GM18909 (cell line): ENCODE measurements around the gene LRP8.

Experiments used
- ATAC-seq: cut with Tn5 transposase; IDR thresholded peaks from one replicate; pipeline ENCODE4 v1.9.1; 2021; ENCODE audit warnings: mild to moderate bottlenecking; ENCODE audit not compliant: unreplicated experiment, poor library complexity

The LRP8 gene

DNA sequence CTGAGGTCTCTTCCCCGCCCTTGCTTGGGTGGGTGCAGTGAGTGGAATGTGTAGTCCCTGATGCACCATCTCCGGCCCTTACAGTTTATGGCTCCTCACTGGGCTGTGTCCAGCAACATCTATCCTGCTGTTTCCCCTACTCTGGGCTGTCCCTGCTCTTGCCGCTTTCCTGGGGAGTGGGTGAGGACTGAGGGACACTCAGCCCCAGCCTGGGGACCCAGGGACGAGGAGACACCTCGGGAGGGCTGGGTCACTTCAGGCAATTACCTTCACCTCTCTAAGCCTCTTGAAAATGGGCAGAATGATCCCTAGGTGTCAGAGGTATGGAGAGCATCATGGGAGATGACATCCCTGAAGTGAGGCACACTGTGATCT is 13.6 kb upstream of the LRP8 start:
- no peak for ATAC-seq

DNA sequence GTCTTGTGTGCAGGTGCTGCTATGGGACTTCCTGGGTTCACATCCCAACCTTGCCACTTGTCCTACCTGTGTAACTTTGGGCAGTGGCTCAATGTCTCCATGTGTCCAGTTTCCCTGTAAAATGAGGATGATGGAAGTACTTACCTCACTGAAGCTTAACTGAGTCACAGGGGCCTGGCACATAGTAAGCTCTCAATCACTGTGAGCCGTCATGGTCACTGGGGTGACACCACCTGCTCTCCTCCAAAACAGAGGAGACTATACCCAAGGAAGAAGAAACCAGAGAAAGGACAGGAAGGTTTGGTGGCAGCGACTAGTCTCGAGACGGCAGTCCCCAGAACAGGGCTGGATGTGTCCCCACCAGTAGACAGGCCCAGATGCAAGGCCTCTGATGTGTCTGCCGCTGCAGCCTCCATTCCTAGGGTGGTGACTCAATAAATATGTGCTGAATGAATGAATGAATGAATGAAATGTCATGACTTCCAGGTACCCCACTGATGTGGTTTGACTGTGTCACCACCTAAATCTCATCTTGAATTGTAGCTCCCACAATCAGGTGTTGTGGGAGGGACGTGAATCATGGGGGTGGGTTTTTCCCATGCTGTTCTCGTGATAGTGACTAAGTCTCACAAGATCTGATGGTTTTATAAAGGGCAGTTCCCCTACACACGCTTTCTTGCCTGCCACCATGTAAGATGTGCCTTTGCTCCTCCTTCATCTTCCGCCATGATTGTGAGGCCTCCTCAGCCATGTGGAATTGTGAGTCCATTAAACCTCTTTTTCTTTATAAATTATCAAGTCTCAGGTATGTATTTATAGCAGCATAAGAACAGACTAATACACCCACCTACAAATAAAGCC is 13.0 kb upstream of the LRP8 start:
- no peak for ATAC-seq

DNA sequence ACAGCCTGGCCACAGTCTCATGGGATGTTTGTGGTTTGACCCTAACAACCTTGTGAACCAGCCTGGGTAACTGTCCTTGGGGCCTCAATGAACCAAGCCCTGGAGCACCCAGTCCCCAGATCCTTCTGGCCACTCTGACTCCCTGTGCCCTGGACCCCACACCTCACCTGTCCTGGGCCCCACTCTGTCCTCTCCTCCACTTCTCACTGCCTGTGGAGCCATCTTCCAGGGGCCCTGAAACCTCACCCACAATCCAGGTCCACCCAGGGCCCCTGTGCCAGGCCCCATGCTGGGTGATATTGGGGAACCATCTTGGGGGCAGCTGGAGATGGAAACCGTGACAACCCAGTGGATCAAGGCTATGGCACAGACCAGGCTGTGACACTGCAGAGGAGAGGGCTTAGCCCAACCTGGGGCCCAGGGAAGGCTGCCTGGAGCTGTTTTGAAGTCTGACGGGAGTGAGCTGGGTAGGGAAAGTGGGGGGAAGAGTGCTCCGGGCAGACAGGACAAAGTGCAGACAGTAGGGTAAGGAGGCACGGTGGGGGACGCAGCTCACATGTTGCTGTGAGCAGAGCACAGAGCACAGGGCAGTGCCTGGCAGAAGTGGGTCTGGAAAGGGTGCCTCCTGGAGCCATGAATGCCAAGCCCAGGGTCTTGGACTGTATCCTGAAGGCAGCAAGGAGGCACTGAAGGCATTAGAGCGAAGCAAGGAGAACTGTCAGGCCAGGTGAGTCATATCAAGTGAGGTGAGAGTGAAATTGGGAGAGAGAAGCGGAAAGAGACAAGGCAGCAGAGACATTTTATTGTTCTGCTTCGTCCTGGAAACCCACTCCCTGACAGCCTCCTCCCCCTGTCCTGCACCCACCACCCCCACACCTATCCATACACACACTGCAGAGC is 12.1 kb upstream of the LRP8 start:
- no peak for ATAC-seq

DNA sequence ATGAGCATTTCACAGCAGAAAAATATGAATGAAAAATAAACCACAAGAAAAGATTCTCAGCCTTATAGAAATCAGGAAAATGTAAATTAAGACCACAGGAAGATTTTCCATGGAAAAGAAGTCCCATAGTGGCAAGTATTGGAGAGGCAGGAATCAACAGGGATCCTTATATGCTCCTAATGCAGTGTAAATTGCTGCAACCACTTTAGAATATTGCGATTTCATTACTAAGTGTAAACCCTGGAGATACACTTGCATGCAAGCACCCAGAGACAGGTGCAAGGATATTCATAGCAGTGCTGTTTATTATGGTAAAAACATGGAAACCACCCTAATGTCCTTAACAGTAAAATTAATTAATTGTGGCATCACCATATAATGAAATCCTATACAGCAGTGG is 10.6 kb upstream of the LRP8 start:
- ATAC-seq: no peak

DNA sequence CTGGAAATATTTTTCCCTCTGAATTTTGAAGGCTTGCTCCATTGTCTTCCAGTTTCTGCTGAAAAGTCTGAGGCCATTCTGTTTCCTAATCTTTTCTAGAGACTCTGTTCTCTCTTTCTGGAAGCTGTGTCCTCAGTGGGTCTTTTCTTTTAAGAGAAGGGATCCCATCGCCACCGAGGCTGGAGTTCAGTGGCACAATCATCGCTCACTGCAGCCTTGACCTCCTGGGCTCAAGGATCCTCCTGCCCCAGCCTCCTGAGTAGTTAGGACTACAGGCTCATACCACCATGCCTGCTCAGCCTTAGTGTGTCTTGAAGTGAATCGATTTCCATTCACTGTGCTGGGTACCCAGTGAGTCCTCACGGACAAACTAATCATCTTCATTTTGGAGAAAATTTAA is 9.6 kb upstream of the LRP8 start:
- no peak for ATAC-seq

DNA sequence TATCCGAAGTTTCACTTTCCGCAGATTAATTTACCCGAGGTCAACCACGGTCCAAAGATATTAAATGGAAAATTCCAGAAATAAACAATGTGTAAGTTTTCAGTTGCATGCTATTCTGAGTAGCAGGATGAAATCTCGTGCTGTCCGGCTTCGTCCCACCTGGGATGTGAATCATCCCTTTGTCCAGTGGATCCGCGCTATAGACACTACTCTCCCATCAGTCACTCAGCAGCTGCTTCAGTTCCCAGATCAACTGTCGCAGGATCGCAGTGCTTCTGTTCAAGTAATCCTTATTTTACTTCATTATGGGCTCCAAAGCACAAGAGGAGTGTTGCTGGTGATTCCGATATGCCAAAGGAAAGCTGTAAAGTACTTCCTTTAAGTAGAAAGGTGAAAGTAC is 8.3 kb upstream of the LRP8 start:
- no peak for ATAC-seq

DNA sequence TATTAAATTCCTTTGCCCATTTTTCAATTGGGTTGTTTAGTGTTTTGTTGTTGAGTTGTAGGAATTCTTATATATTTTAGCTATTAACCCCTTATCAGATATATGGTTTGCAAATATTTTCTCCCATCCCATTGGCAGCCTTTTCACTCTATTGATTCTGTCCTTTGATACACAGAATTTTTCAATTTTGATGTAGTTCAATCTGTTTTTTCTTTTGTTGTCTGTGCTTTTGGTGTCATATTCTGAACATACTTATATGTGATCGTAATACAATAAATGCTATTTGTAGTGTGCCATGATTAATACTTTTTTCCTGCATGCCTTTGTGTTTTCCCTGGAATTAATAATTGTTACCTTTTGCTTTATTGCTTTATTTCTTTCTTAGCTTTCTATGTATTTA is 7.8 kb upstream of the LRP8 start:
- no peak for ATAC-seq

DNA sequence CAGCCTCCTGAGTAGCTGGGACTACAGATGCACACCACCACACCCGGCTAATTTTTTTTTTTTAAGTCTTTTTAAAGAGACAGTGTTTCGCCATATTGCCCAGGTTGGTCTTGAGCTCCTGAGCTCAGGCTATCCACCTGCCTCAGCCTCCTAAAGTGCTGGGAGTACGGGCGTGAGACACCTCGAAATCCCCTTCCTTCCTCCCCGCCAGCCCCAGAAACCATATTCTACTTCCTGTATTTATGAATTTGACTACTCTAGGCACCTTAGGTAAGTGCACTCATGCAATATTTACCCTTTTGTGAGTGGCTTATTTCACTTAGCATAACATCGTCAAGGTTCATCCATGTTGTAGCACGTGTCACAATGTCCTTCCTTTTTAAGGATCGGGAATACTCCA is 6.9 kb upstream of the LRP8 start:
- no peak for ATAC-seq

DNA sequence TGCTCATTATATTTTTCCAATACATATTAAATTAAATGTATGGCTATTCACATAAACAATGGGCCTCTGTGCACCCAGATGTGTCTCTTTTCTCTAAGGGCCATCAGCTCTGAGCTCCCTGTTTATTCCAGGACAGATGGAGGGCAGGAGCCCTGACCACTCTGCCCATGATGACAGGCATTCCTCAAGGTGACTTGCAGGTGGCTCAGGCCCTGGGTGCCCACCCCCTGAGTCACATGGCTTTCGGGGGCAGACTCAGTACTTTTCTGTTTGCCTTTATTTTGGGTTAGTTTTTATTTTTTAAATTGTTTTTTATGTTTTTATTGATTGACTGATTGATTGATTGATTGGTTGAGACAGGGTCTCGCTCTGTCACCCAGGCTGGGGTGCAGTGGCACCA is 6.4 kb upstream of the LRP8 start:
- no peak for ATAC-seq

DNA sequence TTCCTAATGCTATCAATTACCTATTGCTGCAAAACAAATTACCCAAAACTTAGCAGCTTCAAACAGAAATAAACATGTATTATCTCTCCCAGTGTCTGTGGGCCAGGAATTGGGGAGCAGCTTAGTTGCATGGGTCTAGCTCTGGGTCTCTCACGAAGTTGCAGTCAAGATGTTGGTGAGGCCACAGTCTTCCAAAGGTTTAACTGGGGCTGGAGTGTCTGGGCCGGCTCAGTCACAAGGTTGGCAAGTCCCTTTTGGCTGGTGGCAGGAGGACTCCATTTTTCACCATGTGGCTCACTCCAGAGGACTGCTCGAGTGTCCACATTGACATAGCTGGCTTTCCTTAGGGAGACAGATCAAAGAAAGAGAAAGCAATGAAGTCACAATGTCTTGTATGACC is 5.0 kb upstream of the LRP8 start:
- no peak for ATAC-seq

DNA sequence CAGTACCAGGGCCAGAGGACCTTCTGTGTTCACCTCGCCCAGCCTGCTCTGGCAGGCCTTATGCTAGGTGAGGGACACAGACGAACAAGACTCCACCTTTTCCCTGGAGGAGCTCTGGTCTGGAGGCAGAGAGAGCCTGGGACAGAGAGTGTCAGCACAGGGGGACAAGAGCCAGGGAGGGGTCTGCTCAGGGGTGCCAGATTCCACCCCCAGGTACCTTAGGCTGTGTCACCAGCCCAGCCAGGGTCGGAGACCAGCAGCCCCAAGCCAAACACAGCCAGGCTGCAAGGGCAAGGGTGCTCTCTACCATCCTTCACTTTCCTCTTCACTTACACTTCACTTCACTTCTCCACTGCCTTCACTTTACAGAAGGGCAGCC is 4.3 kb upstream of the LRP8 start:
- ATAC-seq: no peak

DNA sequence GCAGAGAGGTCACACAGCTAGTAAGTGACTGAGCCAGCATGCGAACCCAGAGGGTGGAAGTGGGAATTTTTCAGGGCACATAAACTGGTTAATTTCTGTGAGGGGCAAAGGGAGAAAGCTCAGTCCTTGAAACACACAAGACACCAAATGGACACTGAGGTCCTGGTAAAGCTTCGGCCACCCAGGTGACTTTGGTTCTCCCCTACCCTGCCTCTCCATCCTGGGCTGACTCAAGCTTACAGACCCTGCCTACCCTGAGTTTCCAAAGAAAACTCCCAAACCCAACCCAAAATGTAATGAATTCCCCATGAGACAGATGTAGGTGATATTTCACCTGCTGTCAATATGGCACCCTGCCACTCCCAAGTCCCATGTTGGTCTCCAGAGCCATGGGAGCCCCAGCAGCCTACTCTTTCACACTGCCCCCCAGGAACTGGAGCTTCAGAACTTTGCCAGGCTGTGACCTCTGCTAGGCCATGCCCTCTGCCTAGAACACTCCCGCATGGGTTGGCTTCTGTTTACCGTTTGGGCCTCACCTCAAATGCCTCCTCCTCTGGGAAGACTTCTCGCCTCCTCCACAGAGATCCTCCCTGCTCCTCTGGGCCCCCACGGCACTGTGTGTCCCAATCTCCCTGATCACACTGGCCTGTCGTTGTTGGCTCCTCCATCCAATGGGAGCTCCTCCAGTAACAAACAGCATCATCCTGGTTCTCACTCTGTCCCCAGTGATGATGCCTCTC is 3.7 kb upstream of the LRP8 start:
- ATAC-seq: no peak

DNA sequence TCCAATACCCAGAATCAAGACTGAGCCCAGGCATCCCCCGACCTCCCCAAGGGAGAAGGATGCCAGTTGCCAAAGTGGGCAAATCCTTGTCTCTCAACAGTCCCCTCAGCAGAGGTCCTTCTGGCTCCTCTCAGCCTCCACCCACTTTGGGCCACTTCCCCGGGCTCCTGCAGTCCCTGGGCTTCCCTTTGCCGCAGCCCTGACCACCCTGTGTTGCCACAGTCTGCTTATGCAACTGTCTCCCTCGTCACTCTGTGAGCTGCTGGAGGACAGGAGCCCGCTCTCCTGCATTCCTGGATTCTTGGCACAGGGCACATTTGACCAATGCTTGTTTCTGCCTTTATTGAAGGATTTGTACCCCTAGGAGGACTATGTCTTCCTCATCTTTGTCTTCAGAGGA is 2.9 kb upstream of the LRP8 start:
- no peak for ATAC-seq

DNA sequence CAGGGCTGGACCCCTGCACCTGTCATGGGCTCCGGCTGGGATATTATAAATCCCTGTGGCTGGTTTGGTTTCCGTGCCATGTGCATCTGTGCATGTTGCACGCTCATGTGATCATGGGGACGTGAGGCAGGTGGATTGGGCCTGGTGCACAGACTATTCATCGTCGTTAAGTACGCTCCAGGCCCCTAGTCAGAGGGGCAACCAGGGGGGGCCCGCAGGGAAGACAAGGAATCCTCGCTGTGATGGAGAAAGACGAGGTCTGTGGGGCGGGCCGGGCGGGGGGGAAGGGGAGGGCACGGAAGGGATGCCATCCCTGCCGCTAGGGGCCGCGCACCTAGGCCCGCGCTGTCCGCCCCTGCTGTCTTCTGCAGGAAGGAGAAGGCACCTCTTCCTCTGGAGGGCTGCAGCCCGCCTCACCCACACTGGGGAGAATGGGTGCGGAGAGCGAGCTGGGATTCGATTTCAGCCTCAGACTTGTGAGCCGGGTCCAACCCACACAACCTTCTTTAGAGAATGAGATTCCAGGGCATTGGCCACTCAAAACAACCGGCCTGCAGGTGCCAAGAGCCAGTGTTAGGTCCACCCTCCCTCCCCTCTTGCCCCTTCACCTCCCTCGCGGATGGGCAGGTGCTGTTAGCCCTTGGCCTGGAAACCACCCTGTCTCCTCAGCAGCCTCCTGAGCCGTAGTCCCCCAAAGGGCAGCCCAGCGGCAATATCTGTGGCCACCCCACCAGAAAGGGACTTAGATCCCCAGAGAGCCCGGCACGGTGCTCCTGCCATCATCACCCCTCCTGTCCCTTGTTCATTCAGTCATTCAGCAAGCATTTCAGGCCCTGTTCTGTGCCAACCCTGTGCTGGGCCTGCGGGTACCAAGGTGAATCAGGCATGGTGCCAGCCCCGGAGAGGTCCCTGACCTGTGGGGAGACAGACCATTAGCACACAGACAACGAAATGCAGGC is 950 bp upstream of the LRP8 start:
- no peak for ATAC-seq

DNA sequence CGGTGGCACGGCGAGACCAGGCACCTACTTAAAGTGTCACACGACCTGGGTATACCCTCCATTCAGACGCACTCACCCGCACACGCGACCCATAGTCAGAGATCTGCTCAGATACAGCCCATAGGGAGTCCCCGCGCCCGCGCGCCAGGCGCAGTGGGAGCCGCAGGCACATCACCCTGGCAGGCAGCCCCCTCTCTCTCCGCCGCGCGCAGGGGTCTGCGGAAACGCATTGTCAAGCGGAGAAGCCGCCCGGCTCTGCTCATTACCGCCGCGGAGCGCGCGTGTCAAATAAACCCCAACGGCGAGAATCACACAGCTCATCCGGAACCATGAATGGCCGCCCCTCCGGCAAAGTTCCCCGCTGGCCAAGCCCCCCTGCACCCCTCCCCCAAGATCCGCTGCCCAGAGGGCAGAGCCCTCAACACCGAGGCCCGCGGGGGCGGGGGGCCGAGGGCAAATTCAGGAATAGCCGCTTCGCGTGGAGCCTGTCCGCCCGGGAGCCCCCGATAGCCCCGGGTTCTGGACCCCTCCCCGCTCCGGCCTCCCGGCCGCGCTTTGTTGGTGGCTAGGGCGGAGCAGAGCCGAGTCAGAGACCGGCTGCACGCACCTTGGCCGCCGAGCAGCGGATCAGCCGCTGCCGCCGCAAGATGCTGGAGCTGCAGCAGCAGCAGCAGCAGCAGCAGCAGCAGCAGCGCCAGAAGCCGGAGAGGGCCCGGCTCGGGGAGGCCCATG is 522 bp downstream of the LRP8 start:
- ATAC-seq: peak; percentile 7

DNA sequence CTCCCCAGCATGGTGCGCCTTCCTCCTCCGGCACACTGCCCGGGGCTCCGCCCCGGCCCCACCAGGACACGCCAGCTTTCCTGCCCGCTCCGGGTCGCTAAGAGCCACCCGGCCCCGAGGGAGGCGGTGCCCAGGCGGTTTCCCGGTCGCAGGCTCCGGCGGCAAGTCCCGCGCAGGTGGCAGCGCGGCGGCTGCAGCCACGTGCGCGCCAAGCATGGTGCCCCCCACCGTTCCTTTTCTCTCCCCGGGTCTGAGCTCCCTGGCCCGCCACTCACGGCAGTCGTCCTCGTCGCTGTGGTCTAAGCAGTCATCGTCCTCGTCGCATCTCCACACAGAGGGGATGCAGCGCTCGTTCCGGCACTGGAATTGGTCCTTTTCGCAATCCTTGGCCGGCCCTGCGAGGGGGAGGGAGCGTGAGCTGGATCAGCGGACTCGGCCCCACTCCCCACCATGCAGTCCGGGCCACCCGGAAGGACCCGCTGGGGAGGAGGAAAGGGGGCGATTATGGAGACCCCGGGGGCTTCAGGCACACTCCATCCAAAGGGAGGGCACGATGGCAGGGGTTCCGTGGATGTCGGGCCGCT is 1.2 kb downstream of the LRP8 start:
- peak; percentile 25 for ATAC-seq

DNA sequence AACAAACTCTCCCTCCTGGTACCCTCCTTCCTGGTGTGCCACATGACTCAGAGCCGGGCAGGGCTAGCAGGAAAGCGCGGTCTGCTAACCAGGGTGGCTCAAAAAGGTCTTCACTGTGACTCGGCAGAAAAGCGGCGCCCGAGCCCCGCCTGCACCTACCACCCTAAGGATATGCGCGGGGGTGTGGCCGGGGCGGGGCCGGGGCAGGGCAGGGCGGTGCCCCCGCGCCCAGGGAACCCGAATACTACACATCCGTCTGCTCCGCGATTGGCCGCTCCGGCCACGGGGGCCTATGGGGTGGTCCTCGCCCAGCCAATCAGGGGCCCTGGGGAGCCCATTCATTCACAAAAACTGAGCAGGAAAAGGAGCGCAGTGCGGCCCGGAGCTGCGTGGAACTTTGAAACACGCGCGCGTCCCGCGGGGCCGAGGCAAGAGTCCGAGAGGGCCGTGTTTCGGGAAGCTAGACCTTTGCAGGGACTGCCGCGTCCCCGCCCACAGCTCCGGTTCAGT is 1.7 kb downstream of the LRP8 start:
- peak; percentile 86 for ATAC-seq

DNA sequence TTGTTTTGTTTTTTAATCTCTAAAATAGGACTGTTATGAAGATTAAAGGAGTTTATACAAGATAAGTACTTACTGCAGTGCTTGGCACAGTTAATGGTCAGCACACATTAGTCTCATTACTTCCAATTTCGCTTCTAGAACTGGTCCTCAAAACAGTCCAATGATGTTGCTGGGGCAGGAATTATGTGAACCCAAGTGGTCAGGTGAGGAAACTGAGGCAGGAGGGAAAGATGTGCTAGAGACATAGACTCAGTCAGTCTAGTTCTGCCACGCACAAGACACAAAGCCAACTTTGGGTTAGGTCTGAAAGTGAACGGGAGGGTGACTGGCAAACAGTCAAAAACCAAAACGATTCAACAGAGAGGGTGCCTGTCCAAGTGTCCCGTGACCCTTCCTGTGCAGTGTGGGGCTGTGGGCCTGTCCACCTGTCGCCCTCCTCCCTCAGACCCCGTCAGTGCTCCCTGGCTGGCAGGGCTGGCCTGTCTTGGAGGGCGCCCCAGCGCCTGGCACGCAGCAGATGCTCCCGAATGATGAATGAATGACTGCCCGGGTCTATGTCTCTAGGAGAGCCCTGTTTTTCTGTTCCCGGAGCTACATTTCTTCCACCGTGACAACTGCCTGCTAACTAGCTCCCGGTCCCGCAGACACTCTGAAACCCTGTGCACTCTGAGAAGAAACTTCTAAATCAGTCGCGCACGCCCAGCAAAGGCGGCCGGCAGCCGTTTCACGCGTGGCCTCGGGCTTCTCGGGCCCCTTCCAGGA is 2.4 kb downstream of the LRP8 start:
- ATAC-seq: no peak
